ENCODE data around the gene SORCS2.

The SORCS2 gene

GRCh38 chr4:7273738-7274297 is 81.5 kb downstream of the SORCS2 start:
- DNase-seq: no peak

DNA sequence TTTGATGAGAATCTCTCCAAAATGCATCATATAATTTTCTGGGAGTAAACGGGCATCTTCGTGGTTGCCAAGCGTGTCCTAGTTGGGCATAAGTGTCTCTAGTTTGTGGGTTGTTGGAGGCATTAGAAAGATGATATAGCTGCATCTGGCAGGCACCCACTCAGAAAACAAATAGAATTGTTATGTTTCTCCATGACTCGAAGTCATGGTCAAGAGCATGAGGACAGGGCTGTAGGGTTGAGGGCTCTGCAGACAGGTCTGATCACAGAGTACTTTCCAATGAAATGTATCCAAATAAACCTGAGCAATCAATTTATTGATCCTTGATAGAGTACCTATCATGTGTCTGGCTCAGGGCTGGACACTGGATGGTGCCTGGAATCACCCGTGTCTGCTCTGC is 82.7 kb downstream of the SORCS2 start:
- DNase-seq: no peak

GRCh38 chr4:7275490-7276154 is 83.3 kb downstream of the SORCS2 start:
- no peak for DNase-seq

DNA sequence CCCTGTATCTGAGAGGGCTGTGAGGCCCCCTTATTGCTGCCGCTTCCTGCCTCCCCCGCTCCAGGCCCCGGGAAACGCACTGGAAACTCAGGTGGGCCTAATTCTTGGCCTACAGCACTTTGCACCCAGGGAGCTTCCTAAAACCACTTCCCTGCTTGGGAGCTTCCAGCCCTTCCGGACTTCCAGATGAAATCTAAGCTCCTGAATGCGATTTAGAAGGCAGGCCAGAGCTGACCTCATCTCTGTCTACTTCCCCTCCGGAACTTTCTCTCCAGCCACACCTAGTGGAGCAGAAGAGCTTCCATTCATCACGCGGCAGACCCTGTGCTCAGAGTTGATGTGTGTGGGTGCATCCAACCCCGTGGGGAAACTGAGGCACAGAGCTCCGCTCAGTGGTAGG is 84.2 kb downstream of the SORCS2 start:
- DNase-seq: no peak

GRCh38 chr4:7278071-7278765 is 85.9 kb downstream of the SORCS2 start:
- DNase-seq: no peak

- DNase-seq: no peak
Measured at GRCh38 chr4:7278981-7279380, 86.6 kb downstream of the SORCS2 start.

GRCh38 chr4:7279902-7280301 is 87.6 kb downstream of the SORCS2 start:
- no peak for DNase-seq

DNA sequence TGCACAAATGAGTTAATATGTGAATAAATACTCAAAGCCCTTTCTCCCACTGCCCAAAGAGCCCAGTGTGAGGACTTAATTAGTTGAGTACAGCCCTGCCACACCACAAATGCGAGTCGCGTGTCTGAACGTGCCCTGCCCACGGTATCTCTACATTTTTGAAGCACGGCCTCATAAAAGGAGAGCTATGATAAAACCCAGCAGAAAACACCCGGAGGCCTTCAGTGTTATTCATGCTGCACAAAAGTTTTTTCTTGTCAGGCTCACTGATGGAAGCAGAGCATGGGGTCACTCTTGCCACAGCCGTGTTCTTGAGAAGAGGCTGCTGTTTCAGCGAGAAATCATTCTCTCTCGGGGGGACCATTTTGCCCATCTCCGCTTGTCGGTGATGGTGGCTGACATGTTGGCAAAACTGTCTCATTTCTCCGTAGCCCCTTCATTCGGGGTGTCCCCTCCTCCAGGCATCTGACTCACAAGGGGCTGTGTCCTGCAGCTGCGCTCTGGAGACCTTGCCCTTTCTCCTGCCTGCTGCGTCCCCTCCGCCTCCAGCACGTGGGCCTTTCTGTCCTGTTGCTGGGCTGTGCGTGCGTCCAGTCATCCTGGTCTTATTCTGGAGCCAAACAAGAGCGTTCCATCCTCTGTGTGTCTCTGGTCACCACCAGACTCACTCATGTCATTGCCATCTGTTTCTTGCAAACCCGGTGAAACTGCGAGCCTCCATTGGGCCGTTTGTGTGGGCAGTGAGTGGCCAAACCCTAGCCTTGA is 88.8 kb downstream of the SORCS2 start:
- DNase-seq: peak; percentile 50

- DNase-seq: no peak
Measured at GRCh38 chr4:7281691-7282665, 89.6 kb downstream of the SORCS2 start.

GRCh38 chr4:7282786-7283440 is 90.6 kb downstream of the SORCS2 start:
- DNase-seq: no peak

DNA sequence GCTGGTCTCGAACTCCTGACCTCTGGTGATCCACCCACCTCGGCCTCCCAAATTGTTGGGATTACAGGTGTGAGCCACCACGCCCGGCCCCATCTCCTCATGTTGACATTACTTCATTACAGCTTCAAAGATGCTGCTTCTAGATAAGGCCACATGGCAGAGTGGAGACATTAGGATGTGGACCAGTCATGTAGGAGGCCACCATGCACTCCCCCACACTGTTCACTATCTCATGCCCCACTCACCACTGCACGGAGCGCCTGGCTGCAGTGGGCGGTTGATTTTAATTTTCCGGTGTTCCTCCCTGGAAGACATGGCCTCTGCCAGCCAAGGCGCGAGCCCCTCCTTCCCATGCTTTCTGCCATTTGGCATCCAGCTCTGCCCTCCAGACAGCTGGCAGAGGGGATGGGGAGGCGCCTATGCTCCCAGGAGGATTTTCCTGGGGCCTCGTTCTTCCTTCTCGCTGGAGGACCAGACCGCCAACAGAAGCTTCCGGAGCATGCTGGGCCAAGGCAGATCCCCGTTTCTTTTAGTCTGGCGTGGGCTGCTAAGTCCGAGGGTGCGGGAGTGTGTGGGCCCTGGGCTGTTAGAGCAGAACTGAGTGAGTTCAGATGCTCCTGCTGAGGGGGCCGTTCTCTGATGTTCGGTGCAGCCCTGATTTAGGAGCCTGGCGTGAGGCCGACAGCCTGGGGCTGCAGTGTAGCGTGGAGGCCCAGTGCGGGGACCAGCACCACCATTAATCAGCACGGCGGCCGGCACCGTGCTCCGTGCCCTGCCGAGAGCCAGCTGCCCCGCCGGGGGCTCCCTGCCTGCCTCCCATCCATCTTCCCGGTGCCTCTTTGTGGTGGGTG is 93.1 kb downstream of the SORCS2 start:
- no peak for DNase-seq

- DNase-seq: no peak
Measured at GRCh38 chr4:7286170-7286569, 93.8 kb downstream of the SORCS2 start.

DNA sequence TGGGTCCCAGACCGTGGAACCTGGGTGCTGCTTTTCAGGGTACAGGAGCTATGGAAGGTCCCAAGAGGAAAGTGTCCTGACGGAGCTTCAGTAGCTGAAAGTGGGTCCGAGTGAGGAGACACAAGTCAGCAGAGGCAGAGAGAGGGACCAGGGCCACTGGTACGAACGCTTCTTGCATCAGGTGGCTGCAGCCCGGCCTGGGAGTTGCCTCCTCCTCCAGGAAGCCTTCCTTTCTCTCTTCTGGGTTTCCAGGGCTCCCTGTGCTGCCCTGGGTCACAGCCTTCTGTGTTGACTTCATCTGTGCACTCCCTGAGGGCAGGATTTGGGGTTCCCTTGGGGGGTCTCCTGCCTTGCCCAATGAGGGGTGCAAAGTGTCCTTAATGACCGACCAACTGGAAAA is 94.5 kb downstream of the SORCS2 start:
- no peak for DNase-seq

DNA sequence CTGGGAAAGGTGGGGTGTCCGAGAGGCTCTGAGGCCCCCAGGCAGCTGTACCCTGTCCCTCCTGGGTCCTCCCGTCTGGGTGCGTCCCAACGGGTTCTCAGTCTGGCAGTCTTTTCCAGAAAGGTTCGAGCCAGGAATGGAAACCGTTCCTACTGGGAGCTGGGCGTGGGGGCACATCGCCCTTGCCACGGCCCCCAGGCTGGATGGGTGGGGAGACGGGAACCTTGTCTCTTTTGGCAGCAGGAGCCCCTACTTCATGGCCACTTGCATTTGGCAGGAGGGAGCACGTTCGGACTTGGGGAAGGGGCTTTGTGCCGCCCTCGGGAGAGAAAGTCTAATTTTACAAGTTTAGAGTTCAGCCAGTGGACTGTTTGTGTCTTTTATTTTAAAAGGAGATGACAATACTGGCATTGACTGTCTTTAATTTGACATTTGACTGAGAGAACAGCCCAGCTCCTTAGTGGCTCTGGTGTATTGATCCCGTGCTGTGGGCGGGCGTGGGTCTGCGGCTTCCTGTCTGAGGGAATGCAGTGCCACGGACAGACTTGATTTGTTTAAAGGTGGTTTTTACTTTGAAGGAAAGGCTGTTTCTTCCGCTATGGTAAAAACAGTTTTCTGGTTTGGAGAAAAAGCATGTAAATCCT is 95.1 kb downstream of the SORCS2 start:
- no peak for DNase-seq

DNA sequence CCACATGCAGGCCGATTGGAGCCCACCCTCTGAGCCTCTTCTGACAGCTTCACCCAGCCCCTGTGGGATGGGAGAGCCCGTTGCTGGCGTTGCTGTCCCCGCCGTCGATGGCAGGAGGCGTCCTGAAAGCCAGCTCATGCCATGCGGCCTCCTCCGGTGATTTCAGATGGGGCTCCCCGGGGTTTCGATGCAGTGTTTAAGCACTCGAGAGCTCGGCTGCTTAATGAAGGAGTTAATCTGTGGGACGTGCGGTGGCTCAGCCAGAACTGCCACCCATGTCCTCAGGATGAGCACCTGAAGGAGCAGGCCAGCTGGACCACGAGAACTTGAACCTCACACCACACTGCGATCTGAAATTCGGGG is 95.6 kb downstream of the SORCS2 start:
- no peak for DNase-seq

DNA sequence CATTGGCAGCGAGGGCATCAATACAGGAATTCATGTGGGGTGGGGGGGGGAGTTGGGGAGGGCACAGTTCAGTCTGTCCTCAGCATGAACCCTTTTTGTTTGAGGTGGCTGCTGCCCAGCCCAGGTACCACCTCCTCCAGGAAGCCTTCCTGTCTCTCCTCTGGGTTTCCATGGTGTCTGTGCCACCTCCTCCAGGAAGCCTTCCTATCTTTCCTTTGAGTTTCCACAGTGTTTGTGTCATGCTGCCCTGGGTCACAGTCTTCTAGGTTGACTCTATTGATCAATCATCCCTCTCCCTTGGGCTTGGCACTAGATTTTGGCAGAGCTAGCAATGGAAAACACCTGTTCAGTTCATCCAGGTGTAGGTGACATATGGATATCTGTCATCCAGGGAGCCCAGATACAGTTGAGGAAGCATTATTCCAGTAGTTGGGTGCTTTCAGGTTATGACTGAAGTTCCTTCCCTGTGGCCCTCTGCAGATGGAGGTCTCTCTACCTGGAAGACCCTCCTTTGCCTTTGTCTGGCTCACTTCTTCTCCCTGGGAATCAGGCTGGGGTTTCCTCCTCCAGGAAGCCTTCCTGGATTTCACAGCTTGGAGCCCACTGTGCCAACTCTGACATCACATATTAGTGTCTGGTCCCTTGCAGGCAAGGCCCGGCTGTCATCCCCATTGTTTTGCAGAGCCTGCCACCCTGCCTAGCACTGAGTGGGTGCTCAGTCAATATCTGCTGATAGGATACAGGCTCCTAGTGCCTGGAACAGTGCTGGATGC is 96.6 kb downstream of the SORCS2 start:
- DNase-seq: no peak

- no peak for DNase-seq
Measured at GRCh38 chr4:7289589-7289988, 97.3 kb downstream of the SORCS2 start.

DNA sequence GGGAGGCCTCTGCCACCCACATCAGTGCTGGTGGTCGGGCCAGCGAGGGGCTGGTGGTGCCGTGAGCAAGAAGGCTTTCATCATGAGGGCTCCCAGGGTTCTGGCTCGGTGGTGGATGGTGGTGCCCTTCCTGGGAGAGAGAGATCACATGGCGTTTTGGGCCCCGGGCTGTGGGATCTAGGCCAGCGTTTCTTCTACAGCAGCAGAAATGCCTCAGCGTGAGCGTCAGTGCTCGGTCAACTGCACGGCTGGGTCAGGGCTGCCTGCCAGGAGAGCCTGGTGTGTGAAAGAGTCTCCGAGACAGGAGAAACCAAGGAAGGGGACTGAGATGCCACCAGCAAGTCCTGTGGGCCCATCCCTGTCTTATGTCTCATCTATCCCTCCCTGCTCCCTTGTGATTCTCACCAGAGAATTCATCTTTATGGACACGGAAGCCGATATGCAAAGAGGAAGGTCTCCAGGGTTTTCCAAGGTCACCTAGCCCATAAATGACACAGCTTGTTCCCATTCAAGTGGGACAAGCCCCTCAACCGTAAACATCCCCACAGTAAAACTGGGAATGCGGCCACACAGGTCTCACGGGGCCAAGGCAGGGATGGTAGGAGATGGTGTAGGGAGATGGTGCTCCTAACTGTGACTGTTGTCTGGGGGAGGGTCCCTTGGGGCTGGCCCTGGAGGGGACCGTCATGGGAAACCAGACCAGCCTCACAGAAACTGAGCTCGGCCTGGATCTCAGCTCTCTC is 99.2 kb downstream of the SORCS2 start:
- DNase-seq: no peak

- no peak for DNase-seq
Measured at GRCh38 chr4:7293703-7294102, 101.4 kb downstream of the SORCS2 start.

Data from DMS79 (cell line).